Trophoblast cell (in vitro differentiated cells and primary cell): ENCODE results near the gene EFNA4.

Experiments
- DNase-seq, 2 donors: peaks; one replicate each; pipeline ENCODE4 v3.0.0-alpha.2; 2016
- H2AFZ ChIP-seq: 2 replicates; pipeline ENCODE4 v1.6.1; 2013; ENCODE audit warnings: low read length, moderate library complexity, mild to moderate bottlenecking; ENCODE audit not compliant: insufficient read depth, poor library complexity
- H2AK5ac ChIP-seq: 2 replicates; pipeline ENCODE4 v1.6.1; 2013; ENCODE audit warnings: mild to moderate bottlenecking, low read length
- H2BK120ac ChIP-seq: 2 replicates; pipeline ENCODE4 v1.6.1; 2013; ENCODE audit warnings: low read length, mild to moderate bottlenecking, moderate library complexity; ENCODE audit not compliant: insufficient read depth, poor library complexity
- H2BK12ac ChIP-seq: 2 replicates; pipeline ENCODE4 v1.6.1; 2013; ENCODE audit warnings: mild to moderate bottlenecking, low read length, moderate library complexity
- H2BK5ac ChIP-seq: 2 replicates; pipeline ENCODE4 v1.6.1; 2013; ENCODE audit warnings: low read length, low read depth, moderate library complexity, mild to moderate bottlenecking; ENCODE audit not compliant: poor library complexity
- H3K14ac ChIP-seq: 2 replicates; pipeline ENCODE4 v1.6.1; 2013; ENCODE audit warnings: mild to moderate bottlenecking, low read length
- H3K18ac ChIP-seq: 2 replicates; pipeline ENCODE4 v1.6.1; 2013; ENCODE audit warnings: mild to moderate bottlenecking, low read length
- H3K23ac ChIP-seq: 2 replicates; pipeline ENCODE4 v1.6.1; 2013; ENCODE audit warnings: low read length
- H3K27ac ChIP-seq: 2 replicates; pipeline ENCODE4 v1.5.1; 2013; ENCODE audit warnings: low read depth, mild to moderate bottlenecking, inconsistent platforms, low read length, moderate library complexity
- H3K27me3 ChIP-seq: 2 replicates; pipeline ENCODE4 v1.6.1; 2013; ENCODE audit warnings: inconsistent platforms, mild to moderate bottlenecking, low read length, moderate library complexity; ENCODE audit not compliant: insufficient read depth
- H3K36me3 ChIP-seq, 2 experiments: 1 replicate in 1 of 2; 2 replicates in 1 of 2; pipeline ENCODE4 v1.6.1; 2013; ENCODE audit warnings: low read length in 2 of 2, mild to moderate bottlenecking in 2 of 2, moderate library complexity in 1 of 2; ENCODE audit not compliant: insufficient read depth in 2 of 2, control insufficient read depth in 1 of 2
- H3K4ac ChIP-seq: 2 replicates; pipeline ENCODE4 v1.6.1; 2013; ENCODE audit warnings: low read depth, mild to moderate bottlenecking, low read length, moderate library complexity
- H3K4me1 ChIP-seq, 2 experiments: 1 replicate in 1 of 2; 2 replicates in 1 of 2; pipeline ENCODE4 v1.6.1; 2013; ENCODE audit warnings: low read length in 2 of 2, mild to moderate bottlenecking in 2 of 2, moderate library complexity in 1 of 2; ENCODE audit not compliant: insufficient read depth in 2 of 2, control insufficient read depth in 1 of 2
- H3K4me2 ChIP-seq: 2 replicates; pipeline ENCODE4 v1.6.1; 2013; ENCODE audit warnings: inconsistent platforms, mild to moderate bottlenecking, low read length, moderate library complexity
- H3K4me3 ChIP-seq: 2 replicates; pipeline ENCODE4 v1.5.1; 2013; ENCODE audit warnings: mild to moderate bottlenecking, low read depth, low read length, inconsistent platforms
- H3K79me1 ChIP-seq: one replicate; pipeline ENCODE4 v1.6.1; 2013; ENCODE audit warnings: low read length
- H3K79me2 ChIP-seq: 2 replicates; pipeline ENCODE4 v1.6.1; 2013; ENCODE audit warnings: low read length, mild to moderate bottlenecking; ENCODE audit not compliant: control insufficient read depth, insufficient read depth, poor library complexity
- H3K9ac ChIP-seq: 2 replicates; pipeline ENCODE4 v1.6.1; 2013; ENCODE audit warnings: mild to moderate bottlenecking, low read length
- H3K9me3 ChIP-seq: 2 replicates; pipeline ENCODE4 v1.6.1; 2013; ENCODE audit warnings: low read depth, mild to moderate bottlenecking, control low read depth, inconsistent platforms, low read length; ENCODE audit not compliant: insufficient read depth
- H4K12ac ChIP-seq: 2 replicates; pipeline ENCODE4 v1.6.1; 2013; ENCODE audit warnings: low read depth, mild to moderate bottlenecking, low read length, moderate library complexity
- H4K8ac ChIP-seq: 2 replicates; pipeline ENCODE4 v1.6.1; 2013; ENCODE audit warnings: low read depth, mild to moderate bottlenecking, low read length, moderate library complexity
- H4K91ac ChIP-seq: one replicate; pipeline ENCODE4 v1.6.1; 2013; ENCODE audit warnings: low read depth, mild to moderate bottlenecking, low read length, moderate library complexity
- WGBS: extraction: QIAGEN DNeasy Blood & Tissue Kit; methylation state at CpG from one replicate; pipeline ENCODE4 v1.1.7; 2013; ENCODE audit warnings: missing lambda C conversion rate; ENCODE audit not compliant: insufficient read length, insufficient coverage; ENCODE audit errors: extremely low coverage; 5-methylcytosine and 5-hydroxymethylcytosine counted together

EFNA4 gene

DNA sequence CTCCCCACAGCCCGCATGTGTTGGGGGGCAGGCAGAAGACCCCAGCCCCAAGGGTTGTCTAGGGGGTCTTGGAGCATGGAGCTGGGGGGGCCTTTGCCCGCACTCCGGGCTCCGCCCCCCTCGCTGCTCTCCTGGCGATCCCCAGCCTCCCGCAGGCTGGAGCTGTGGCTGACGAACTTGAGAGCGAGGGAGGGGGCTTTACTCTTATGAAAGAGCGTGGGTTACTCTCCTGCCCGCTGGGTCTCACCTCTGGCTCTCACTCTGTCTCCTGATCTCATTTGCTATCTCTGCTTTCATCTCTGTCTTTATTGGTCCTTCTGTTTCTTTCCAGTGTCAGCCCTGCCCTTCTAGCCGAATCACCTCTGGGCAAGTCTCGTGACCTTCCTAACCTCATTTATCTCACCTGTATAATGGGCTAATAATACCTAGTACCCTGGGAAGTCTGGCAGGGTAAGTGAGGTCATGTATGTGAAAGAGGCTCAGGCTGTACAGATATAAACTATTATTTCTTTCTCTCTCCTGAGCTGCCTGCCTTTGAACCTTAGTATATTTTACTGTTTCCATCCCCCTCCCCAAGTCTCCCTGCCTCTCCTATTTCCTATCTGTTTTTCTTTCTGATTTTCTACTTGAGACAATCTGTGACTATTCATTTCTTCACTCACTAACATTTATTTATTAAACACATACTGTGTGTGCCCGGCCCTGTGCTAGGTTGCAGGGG lies 731 bp downstream of the EFNA4 start:
- H4K91ac ChIP-seq = peak overlapping the region; percentile 82
- peaks cover 6% of the 10 kb centered on the region for H3K79me1 ChIP-seq
- H3K4me2 ChIP-seq = peak overlapping the region; percentile 77
- H2BK5ac ChIP-seq = peak overlapping the region; percentile 38
- no CpG with 5 or more reads among the region's 14 CpGs for WGBS
- H4K12ac ChIP-seq = peak overlapping the region; percentile 56
- H3K36me3 ChIP-seq = peaks cover 19 to 22% of the 10 kb centered on the region in 2 experiments
- H3K27me3 ChIP-seq = no peaks in the 10 kb centered on the region
- peak overlapping the region; percentile 95 for H3K4me3 ChIP-seq
- peak overlapping the region; percentile 53 for H4K8ac ChIP-seq
- peak; percentile 66 to 67 for DNase-seq
- H3K9ac ChIP-seq = peak overlapping the region; percentile 77
- H2AK5ac ChIP-seq = peak overlapping the region; percentile 26
- peak overlapping the region; percentile 49 for H2BK120ac ChIP-seq
- peak overlapping the region; percentile 74 for H3K18ac ChIP-seq
- H3K27ac ChIP-seq = peak overlapping the region; percentile 84
- peak overlapping the region; percentile 56 for H2AFZ ChIP-seq
- no peak overlapping the region for H2BK12ac ChIP-seq
- no peaks in the 10 kb centered on the region for H3K9me3 ChIP-seq
- peak overlapping the region; percentile 29 for H3K14ac ChIP-seq
- peak overlapping the region; percentile 82 for H3K4ac ChIP-seq
- H3K23ac ChIP-seq = no peak overlapping the region
- peaks cover 5% of the 10 kb centered on the region for H3K79me2 ChIP-seq
- peaks cover 7 to 12% of the 10 kb centered on the region in 2 experiments for H3K4me1 ChIP-seq

DNA sequence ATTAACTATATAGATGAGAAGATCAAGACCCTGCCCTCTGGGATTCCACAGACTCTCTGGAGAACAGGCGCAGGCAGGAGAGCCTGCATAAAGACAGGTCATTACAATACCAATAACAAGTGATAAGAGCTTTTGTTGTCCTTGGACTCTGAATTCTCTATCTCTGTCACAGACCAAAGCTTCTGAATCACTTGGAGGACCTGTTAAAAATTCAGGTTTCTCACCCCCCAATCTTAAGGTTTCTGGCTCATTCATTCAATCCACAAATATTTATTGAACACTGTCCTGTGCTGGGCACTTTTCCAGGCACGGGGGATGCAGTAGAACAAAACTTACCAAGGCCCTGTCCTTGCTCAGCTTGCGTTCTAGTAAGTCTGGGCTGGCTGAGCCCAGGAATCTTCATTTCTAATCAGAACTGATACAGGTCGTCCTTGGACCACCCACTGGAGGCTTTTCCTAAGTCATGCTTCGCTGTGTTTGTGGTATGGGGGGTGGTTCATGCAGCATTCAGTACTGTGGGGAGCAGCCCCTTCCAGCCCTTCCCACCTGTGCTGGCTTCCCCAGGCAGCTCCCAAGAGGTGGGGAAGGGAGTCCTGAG lies 1.4 kb downstream of the EFNA4 start:
- Histone ChIP-seq H3K23ac (no peak overlapping the region), H2BK5ac (no peak overlapping the region), H3K79me2 (peaks cover 5% of the 10 kb centered on the region), H3K79me1 (peaks cover 6% of the 10 kb centered on the region), H3K4me2 (no peak overlapping the region), H3K9ac (no peak overlapping the region), H4K8ac (no peak overlapping the region), H3K4me3 (no peak overlapping the region), H3K14ac (no peak overlapping the region), H4K91ac (no peak overlapping the region), H3K27me3 (no peaks in the 10 kb centered on the region), H3K36me3 (peaks cover 23 to 25% of the 10 kb centered on the region in 2 experiments), H2AFZ (no peak overlapping the region), H3K27ac (no peak overlapping the region), H3K9me3 (no peaks in the 10 kb centered on the region), H2BK12ac (no peak overlapping the region), H3K4me1 (peaks cover 7 to 12% of the 10 kb centered on the region in 2 experiments), H2AK5ac (no peak overlapping the region), H3K4ac (no peak overlapping the region), H4K12ac (no peak overlapping the region), H2BK120ac (no peak overlapping the region), H3K18ac (no peak overlapping the region)
- no CpG with 5 or more reads among the region's 5 CpGs for WGBS
- no peak for DNase-seq

DNA sequence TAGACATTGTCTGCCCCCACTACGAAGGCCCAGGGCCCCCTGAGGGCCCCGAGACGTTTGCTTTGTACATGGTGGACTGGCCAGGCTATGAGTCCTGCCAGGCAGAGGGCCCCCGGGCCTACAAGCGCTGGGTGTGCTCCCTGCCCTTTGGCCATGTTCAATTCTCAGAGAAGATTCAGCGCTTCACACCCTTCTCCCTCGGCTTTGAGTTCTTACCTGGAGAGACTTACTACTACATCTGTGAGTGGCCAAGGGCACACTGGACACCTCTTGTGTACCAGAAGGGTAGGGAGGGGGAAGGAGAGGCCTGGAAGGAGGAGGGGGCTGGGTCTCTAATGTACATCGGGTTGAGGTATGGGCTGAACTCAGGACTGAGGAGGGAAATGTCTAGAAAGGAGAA lies 3.2 kb downstream of the EFNA4 start:
- Histone ChIP-seq H3K4me1 (peaks cover 11 to 22% of the 10 kb centered on the region in 2 experiments), H3K79me2 (peaks cover 5% of the 10 kb centered on the region), H4K8ac (no peak overlapping the region), H3K27ac (no peak overlapping the region), H2AFZ (no peak overlapping the region), H3K9me3 (peaks cover 3% of the 10 kb centered on the region), H2AK5ac (no peak overlapping the region), H2BK5ac (no peak overlapping the region), H3K18ac (no peak overlapping the region), H3K23ac (no peak overlapping the region), H3K9ac (no peak overlapping the region), H3K14ac (no peak overlapping the region), H4K91ac (no peak overlapping the region), H3K4ac (no peak overlapping the region), H3K79me1 (peaks cover 6% of the 10 kb centered on the region), H2BK12ac (no peak overlapping the region), H2BK120ac (no peak overlapping the region), H4K12ac (no peak overlapping the region), H3K36me3 (peaks cover 23 to 25% of the 10 kb centered on the region in 2 experiments), H3K4me2 (no peak overlapping the region), H3K27me3 (peaks cover 10% of the 10 kb centered on the region), H3K4me3 (no peak overlapping the region)
- no CpG with 5 or more reads among the region's 8 CpGs for WGBS
- no peak for DNase-seq

DNA sequence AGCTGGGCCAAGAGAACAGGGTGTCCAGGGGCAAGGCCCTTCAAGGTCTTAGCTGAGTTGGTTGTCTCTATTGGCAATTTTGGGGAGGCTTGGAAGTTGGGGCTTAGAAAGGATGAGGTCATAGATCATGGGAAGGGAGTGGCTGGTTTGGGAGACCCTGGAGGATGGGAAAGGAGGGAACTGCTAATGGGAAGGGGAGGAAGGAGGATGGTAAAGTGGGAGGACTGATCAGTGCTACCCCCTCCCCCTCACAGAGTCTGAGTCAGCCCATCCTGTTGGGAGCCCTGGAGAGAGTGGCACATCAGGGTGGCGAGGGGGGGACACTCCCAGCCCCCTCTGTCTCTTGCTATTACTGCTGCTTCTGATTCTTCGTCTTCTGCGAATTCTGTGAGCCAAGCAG lies 5.1 kb downstream of the EFNA4 start:
- H3K4me1 ChIP-seq = peaks cover 4 to 10% of the 10 kb centered on the region in 2 experiments
- H3K79me1 ChIP-seq = peaks cover 6% of the 10 kb centered on the region
- no peak overlapping the region for H3K23ac ChIP-seq
- H2AK5ac ChIP-seq = no peak overlapping the region
- H3K9me3 ChIP-seq = peaks cover 5% of the 10 kb centered on the region
- H3K79me2 ChIP-seq = peaks cover 5% of the 10 kb centered on the region
- H3K9ac ChIP-seq = no peak overlapping the region
- no peak overlapping the region for H3K4ac ChIP-seq
- H3K4me2 ChIP-seq = no peak overlapping the region
- H3K27ac ChIP-seq = no peak overlapping the region
- no peak overlapping the region for H2BK120ac ChIP-seq
- no peak overlapping the region for H2AFZ ChIP-seq
- WGBS = no CpG with 5 or more reads among the region's 3 CpGs
- peaks cover 21% of the 10 kb centered on the region for H3K27me3 ChIP-seq
- DNase-seq = no peak
- no peak overlapping the region for H4K12ac ChIP-seq
- no peak overlapping the region for H2BK12ac ChIP-seq
- H3K14ac ChIP-seq = no peak overlapping the region
- H3K36me3 ChIP-seq = peaks cover 23 to 25% of the 10 kb centered on the region in 2 experiments
- no peak overlapping the region for H4K8ac ChIP-seq
- no peak overlapping the region for H2BK5ac ChIP-seq
- H3K4me3 ChIP-seq = no peak overlapping the region
- no peak overlapping the region for H3K18ac ChIP-seq
- no peak overlapping the region for H4K91ac ChIP-seq
